GM21528 (cell line): ENCODE measurements around the gene MTOR.
"Not testable (repeated sequence)": the region's sequence is repeated elsewhere in the genome, so short reads cannot be mapped to it uniquely, and the experiment has no call there.

Experiments
- ATAC-seq: cut with Tn5 transposase; IDR thresholded peaks from one replicate; pipeline ENCODE4 v1.9.1; 2021; ENCODE audit warnings: mild to moderate bottlenecking, moderate library complexity; ENCODE audit not compliant: unreplicated experiment, low FRiP score

Gene MTOR

DNA sequence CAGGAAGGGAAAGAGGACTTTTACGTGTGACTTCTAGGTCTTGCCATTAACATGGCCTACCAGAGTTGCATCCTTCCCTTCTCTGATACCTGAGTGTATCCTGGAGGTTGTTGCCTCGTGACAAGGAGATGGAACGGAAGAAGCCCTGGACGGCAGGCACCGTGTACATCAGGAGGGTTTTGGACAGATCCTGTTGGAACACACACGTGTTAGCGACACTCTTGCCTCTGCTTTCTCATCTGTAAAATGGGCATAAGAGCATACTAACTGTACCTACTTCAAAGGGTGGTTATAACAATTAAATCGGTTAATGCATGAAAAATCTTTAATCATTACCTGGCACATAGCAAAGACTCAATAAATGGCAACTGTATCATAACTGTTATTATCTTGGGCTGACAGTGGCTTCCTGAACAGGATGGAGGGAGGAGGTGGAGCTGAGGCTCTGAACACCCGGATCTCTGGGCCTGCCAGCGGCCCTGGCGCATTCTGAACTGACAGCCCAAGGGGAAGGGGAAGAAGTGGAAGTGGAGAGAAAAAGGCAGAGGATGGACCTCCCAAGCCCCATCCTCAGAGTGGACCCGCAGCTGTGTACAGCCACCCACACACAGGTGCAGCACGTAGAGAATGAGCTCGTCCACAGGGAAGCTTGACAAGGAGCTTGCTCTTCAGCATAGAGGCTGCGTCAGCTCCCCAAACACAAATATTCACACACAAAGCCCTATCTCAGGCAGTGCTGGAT lies 132.5 kb downstream of the MTOR start:
- no peak for ATAC-seq

DNA sequence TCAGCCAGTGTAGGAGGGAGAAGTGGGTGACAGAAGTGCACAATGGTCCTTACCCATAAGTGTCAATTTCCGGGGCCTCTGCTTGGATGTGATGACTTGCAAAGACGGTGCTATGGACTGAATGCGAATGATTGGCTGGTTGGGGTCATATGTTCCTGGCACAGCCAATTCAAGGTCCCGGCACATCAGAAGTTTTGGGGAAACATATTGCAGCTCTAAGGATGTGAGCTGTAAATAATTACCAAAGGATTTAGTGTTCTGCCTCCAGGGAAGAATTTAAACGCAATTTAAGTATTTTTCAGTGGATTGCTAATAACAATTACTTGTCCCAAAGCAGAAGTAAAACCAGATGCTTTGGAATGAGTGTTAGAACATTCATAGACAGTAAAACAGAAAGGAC lies 135.8 kb downstream of the MTOR start:
- no peak for ATAC-seq

GRCh38 chr1:11125931-11126330 lies 136.4 kb downstream of the MTOR start:
- no peak for ATAC-seq

DNA sequence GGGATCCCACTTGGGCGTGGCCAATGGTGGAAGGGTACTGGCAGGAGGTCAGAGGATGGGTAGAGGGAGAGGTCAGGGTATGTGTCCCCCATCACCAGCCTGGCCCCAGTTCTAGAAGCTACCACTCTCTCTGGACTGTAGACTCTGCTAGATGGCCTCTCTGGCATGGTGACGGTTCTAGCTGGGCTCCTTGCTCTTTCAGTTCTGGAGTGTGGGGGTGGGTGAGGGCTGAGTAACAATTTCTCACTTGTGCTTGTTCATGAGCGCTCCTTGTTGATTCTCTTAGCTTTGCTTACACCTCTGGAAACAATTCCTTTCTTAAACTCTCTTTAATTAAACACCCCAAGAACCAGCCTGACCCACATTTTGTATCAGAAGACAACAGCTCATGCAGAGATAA lies 137.4 kb downstream of the MTOR start:
- ATAC-seq: no peak

DNA sequence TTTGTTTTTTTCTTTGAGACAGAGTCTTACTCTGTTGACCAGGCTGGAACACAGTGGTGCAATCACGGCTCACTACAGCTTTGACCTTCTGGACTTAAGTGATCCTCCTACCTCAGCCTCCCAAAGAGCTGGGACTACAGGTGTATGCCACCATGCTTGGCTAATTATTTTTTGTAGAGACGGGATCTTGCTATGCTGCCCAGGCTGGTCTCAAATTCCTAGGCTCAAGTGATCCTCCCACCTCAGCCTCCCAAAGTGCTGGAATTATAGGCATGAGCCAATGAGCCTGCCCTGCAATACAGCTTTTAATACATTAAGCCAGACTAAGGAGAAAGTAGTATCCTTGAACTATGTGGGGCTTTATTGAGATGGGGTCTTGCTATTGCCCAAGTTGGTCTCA lies 146.0 kb downstream of the MTOR start:
- no peak for ATAC-seq

GRCh38 chr1:11114966-11115365 lies 147.4 kb downstream of the MTOR start:
- no peak for ATAC-seq

GRCh38 chr1:11109047-11109760 lies 153.1 kb downstream of the MTOR start:
- no peak for ATAC-seq

DNA sequence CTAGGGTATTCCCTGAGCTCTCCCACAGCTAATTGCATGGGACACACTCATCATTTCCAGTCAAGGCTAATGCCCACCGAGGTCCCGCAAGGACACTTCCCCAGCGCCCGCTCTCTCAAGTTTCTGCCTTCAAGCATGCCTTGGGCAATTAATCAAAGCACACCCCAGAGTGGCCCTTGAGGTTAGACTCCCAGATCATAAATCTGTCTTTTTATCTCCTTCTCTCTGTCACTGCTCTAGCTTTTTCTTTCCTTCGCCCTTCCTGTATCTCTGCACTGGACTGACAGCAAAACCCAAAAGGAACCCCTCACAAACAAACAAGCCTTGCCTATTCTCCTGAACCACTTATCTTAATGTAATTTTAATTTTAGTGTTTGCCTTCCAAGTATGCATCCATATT lies 154.8 kb downstream of the MTOR start:
- no peak for ATAC-seq

DNA sequence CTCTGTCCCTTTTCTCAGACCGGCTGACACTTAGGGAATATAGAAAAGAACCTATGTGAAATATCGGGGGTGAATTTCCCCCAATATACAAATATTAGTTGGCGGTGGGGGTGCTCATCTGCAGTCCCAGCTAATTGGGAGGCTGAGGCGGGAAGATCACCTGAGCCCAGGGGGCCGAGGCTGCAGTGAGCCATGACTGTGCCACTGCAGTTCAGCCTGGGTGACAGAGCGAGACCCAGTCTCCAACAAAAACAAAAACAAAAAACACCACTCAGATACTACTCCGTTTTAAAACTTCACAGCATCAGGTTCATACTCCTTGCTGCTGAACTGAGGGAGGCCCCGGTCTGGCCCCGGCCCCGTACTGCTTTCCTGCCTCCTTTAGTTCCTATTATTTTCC lies 156.8 kb downstream of the MTOR start:
- ATAC-seq: no peak

DNA sequence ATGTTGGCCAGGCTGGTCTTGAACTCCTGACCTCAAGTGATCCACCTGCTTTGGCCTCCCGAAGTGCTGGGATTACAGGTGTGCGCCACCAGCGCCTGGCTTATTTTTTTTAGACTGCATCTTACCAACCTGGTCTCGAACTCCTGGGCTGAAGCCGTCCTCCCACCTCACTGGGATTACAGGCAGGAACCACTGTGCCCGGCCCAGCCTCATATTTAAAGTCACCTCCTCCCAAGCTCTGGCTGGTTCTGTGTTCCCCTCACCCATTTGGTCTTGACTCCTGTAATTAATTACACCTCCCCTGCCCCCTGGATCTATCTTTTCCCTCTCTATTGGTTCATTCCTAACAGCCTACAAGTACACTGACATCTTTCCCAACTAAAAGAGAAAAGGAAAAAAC lies 161.0 kb downstream of the MTOR start:
- ATAC-seq: no peak

GRCh38 chr1:11100806-11101205 lies 161.5 kb downstream of the MTOR start:
- not testable (repeated sequence) for ATAC-seq

DNA sequence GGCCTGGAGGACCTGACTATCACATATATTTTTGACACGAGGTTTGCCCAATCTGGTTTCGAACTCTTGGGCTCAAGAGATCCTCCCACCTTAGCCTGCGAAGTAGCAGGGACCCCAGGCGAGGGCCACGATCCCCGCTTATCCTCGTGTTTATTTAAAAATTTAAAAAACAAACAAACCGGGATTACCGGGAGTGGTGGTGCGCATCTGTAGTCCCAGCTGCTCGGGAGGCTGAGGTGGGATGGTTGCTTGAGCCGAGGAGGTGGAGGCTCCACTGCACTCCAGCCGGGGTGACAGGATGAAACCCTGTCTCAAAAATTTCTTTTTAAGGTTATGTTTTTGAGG lies 162.2 kb downstream of the MTOR start:
- ATAC-seq: no peak

DNA sequence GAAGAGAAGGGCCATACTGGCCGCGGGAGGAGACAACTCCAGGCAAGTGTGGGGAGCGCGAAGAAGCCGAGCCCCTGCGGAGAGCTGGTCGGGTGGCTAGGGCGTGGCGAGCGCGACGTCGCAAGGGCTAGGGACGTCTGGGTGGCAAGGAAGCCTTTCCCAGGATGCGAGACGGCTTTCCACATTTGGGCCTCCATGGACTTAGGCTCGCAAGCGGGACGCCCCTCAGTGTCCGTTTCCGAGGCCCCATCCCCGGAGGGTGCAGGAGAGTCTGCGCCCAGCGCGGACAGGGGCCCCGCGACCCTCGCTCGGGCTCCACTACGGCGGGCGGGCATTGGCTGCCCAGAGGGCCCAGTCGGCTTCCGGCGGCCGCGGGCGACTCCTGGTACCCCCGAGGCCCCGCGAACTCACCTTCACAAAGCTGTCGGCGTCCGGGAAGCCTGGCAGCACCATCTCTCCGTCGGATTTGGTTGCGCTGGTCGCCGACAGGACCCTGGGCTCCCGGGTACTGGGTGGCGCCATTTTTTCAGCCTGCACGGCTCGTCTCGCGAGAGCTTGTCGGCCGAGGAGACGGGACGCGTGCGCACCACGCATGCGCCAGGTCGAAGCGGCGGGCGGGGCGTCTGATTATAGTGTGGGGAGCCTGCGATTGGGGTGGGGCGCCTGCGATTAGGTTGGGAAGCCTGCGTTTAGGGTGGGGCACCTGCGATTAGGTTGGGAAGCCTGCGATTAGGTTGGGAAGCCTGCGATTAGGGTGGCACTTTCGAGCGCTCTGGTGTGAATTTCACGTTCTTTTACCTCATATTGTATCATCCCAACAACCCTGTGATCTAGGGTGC lies 162.8 kb downstream of the MTOR start, which contains the start of gene EXOSC10:
Gene EXOSC10 (minus strand): TSS at position 560 of the 839 bp plus-strand sequence. CDS start 38 bp downstream, at position 522.
- ATAC-seq: peak; percentile 90

- ATAC-seq: no peak
Observed at GRCh38 chr1:11098931-11099309, 163.4 kb downstream of the MTOR start.

GRCh38 chr1:11083784-11084183 lies 178.6 kb downstream of the MTOR start:
- ATAC-seq: not testable (repeated sequence)

GRCh38 chr1:11080931-11081330 lies 181.4 kb downstream of the MTOR start:
- ATAC-seq: no peak

- ATAC-seq: no peak
Observed at GRCh38 chr1:11078631-11079030, 183.7 kb downstream of the MTOR start.

- ATAC-seq: not testable (repeated sequence)
Observed at GRCh38 chr1:11073398-11073797, 189.0 kb downstream of the MTOR start.

- no peak for ATAC-seq
Observed at GRCh38 chr1:11072216-11072917, 190.0 kb downstream of the MTOR start.

- no peak for ATAC-seq
Observed at GRCh38 chr1:11071463-11072215, 190.7 kb downstream of the MTOR start.
